ENCODE results near the gene SLC22A31.
"Not testable (repeated sequence)": the region's sequence is repeated elsewhere in the genome, so short reads cannot be mapped to it uniquely, and the experiment has no call there.

DNA sequence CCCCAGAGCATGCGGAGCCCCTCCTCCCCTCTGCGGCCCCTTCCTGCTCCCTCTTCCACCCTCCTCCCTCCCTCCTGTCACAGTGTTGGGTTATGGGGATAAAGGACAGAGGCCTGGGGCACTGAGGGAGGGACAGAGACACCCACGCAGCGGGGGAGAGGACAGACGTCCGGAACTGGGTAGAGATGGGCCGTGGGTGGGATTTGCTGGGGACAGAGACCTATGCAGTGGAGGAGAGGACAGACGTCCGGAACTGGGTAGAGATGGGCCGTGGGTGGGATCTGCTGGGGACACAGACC lies 34.7 kb downstream of the SLC22A31 start:
- TF ChIP-seq, protein P1, sequence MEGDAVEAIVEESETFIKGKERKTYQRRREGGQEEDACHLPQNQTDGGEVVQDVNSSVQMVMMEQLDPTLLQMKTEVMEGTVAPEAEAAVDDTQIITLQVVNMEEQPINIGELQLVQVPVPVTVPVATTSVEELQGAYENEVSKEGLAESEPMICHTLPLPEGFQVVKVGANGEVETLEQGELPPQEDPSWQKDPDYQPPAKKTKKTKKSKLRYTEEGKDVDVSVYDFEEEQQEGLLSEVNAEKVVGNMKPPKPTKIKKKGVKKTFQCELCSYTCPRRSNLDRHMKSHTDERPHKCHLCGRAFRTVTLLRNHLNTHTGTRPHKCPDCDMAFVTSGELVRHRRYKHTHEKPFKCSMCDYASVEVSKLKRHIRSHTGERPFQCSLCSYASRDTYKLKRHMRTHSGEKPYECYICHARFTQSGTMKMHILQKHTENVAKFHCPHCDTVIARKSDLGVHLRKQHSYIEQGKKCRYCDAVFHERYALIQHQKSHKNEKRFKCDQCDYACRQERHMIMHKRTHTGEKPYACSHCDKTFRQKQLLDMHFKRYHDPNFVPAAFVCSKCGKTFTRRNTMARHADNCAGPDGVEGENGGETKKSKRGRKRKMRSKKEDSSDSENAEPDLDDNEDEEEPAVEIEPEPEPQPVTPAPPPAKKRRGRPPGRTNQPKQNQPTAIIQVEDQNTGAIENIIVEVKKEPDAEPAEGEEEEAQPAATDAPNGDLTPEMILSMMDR (IDR thresholded peaks at IDR 0.05), result not testable (repeated sequence)
- not testable (repeated sequence) for TF ChIP-seq POLR2A (IDR thresholded peaks at IDR 0.05)
